Panc1 (cell line): ENCODE data around the gene AKAP9. TPM values are rescaled to one million over a fixed set of nuclear protein-coding genes. Genes with fewer than 3 reads are reported as not detected.

ENCODE experiments used
- ATAC-seq: fragments of 200-7000 bp; cut with Tn5 transposase; 2 replicates; pipeline ENCODE4 v1.9.1; 2020; ENCODE audit warnings: mild to moderate bottlenecking, moderate library complexity
- BruUV-seq: library from RNA; stranded (reverse); fragments of 400-500 nt; replicated peaks from 2 replicates; lab custom pipeline; 2021; lab: Mats Ljungman, UMichigan
- CTCF ChIA-PET: fragments of 300-600 bp; sonication (Branson Sonifier 250); formaldehyde crosslinking; loops from one replicate; lab custom pipeline; 2022; ENCODE audit warnings: antibody characterized with exemption; lab: Charles Lee
- POLR2A ChIA-PET: fragments of 300-600 bp; sonication (Branson Sonifier 250); formaldehyde crosslinking; loops from one replicate; lab custom pipeline; 2022; ENCODE audit warnings: antibody characterized with exemption; lab: Charles Lee
- DNase-seq: peaks from one replicate; pipeline ENCODE4 v3.0.0-alpha.2; 2010; ENCODE audit warnings: low read depth, low spot score
- H3K27ac ChIP-seq: 2 replicates; pipeline ENCODE4 v1.5.1; 2011; ENCODE audit warnings: mild to moderate bottlenecking, low read length, inconsistent platforms
- H3K27me3 ChIP-seq: fragments of 200-500 bp; sonication (Bioruptor generic); 2 replicates; pipeline ENCODE4 v1.6.0; 2014; ENCODE audit warnings: low read length, inconsistent platforms; ENCODE audit not compliant: control insufficient read depth, insufficient read depth
- H3K36me3 ChIP-seq: fragments of 200-500 bp; sonication (Bioruptor generic); 2 replicates; pipeline ENCODE4 v1.5.1; 2014; ENCODE audit warnings: inconsistent platforms, mild to moderate bottlenecking, low read length, moderate library complexity; ENCODE audit not compliant: control insufficient read depth, insufficient read depth
- H3K4me1 ChIP-seq: 2 replicates; pipeline ENCODE4 v1.5.1; 2011; ENCODE audit warnings: inconsistent platforms, mild to moderate bottlenecking, low read length, moderate library complexity; ENCODE audit not compliant: control insufficient read depth, insufficient read depth
- H3K4me3 ChIP-seq, 2 experiments: 2 replicates each; pipeline ENCODE4 v1.5.1; 2011 to 2012; ENCODE audit warnings: low read depth in 2 of 2, low read length in 2 of 2, mild to moderate bottlenecking in 2 of 2, inconsistent platforms in 1 of 2, moderate library complexity in 1 of 2
- H3K9me3 ChIP-seq: fragments of 200-500 bp; sonication (Bioruptor generic); 2 replicates; pipeline ENCODE4 v1.5.1; 2014; ENCODE audit warnings: low read depth, mild to moderate bottlenecking, inconsistent platforms, low read length, moderate library complexity; ENCODE audit not compliant: control insufficient read depth, insufficient read depth
- POLR2AphosphoS5 ChIP-seq: IDR thresholded peaks from 2 replicates; pipeline ENCODE4 v1.6.1; 2012; ENCODE audit warnings: mild to moderate bottlenecking, low read depth, low read length, moderate library complexity
- SIN3A ChIP-seq: IDR thresholded peaks from 2 replicates; pipeline ENCODE4 v1.6.1; 2012; ENCODE audit warnings: low read depth, mild to moderate bottlenecking, low read length, moderate library complexity, borderline replicate concordance; ENCODE audit not compliant: insufficient read depth
- TCF7L2 ChIP-seq: IDR thresholded peaks from 2 replicates; pipeline ENCODE4 v1.6.1; 2011; ENCODE audit warnings: mild to moderate bottlenecking, low read depth, low read length, inconsistent platforms
- in situ Hi-C: cut with HindIII; loops from 2 replicates; pipeline ENCODE4 v1.10.0; 2016; ENCODE audit warnings: low sequenced_read_pairs, low pct_unique_long_range_greater_than_20kb
- intact Hi-C: fragments of 100-400 bp; cut with micrococcal nuclease; formaldehyde crosslinking; loops from one replicate; pipeline ENCODE4 v1.10.0; 2022; ENCODE audit not compliant: unreplicated experiment
- total RNA-seq: library from RNA; stranded (reverse); gene quantifications from one replicate; pipeline ENCODE4 v1.2.1, GENCODE V29; 2021; ENCODE audit not compliant: unreplicated experiment
- TF ChIP-seq, protein P1 (sequence below), 2 experiments: IDR thresholded peaks; 2 replicates each; pipeline ENCODE4 v1.6.1; 2011 to 2012; ENCODE audit warnings: low read depth in 2 of 2, control low read depth in 1 of 2, low read length in 1 of 2, mild to moderate bottlenecking in 1 of 2, moderate library complexity in 1 of 2; ENCODE audit not compliant: insufficient read depth in 1 of 2
- TF ChIP-seq, protein P2 (sequence below): fragments of 450-650 bp; IDR thresholded peaks from 2 replicates; pipeline ENCODE4 v1.5.1; 2017; ENCODE audit warnings: mild to moderate bottlenecking

Gene AKAP9
- total RNA-seq, 1 experiment from 2014 or later = 31.6 TPM

DNA sequence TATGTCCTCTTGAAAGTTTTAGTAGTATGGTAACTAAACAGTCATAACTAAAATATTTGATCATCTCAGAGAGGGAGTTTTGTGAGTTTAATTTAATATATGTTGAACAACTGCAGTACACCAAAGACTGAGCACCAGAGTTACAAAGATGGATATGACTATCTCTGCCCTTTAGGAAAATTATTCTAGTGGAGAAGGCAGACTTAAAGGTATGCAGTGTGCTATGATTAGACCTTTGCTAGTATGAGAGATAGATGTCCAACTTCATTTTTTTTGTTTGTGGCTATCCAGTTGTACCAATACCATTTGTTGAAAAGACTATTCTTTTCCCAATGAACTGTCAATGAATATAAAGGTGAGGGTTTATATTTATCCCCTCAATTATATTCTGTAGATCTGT, 33.4 kb downstream of the AKAP9 start:
- no TSS peak for BruUV-seq
- no peak for ATAC-seq

DNA sequence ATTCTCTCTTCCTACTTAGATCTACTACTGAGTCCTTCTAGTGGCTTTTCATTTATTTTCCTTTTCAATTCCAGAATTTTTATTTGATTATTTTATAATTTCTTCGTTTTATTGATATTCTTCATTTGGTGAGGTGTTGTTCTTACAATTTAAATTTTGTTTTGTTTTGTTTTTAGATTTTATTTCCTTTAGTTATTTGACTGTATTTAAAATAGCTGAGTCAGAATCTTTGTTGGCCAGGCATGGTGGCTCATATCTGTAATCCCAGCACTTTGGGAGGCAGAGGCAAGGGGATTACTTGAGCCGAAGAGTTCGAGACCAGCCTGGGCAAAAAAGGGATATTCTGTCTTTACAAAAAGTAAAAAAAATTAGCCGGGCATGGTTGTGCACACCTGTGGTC, 36.1 kb downstream of the AKAP9 start:
- in situ Hi-C loops = no loop called here
- no peak overlapping the region for H3K4me3 ChIP-seq
- intact Hi-C loops = no loop called here
- H3K4me1 ChIP-seq = no peaks in the 10 kb centered on the region
- ChIA-PET POLR2A (no interaction called here), CTCF (no interaction called here)
- no peaks in the 10 kb centered on the region for H3K36me3 ChIP-seq
- H3K27me3 ChIP-seq = no peaks in the 10 kb centered on the region
- H3K9me3 ChIP-seq = no peaks in the 10 kb centered on the region
- ATAC-seq = no peak
- TF ChIP-seq POLR2AphosphoS5 (no peak), SIN3A (no peak), TCF7L2 (no peak)
- TF ChIP-seq, protein P1, sequence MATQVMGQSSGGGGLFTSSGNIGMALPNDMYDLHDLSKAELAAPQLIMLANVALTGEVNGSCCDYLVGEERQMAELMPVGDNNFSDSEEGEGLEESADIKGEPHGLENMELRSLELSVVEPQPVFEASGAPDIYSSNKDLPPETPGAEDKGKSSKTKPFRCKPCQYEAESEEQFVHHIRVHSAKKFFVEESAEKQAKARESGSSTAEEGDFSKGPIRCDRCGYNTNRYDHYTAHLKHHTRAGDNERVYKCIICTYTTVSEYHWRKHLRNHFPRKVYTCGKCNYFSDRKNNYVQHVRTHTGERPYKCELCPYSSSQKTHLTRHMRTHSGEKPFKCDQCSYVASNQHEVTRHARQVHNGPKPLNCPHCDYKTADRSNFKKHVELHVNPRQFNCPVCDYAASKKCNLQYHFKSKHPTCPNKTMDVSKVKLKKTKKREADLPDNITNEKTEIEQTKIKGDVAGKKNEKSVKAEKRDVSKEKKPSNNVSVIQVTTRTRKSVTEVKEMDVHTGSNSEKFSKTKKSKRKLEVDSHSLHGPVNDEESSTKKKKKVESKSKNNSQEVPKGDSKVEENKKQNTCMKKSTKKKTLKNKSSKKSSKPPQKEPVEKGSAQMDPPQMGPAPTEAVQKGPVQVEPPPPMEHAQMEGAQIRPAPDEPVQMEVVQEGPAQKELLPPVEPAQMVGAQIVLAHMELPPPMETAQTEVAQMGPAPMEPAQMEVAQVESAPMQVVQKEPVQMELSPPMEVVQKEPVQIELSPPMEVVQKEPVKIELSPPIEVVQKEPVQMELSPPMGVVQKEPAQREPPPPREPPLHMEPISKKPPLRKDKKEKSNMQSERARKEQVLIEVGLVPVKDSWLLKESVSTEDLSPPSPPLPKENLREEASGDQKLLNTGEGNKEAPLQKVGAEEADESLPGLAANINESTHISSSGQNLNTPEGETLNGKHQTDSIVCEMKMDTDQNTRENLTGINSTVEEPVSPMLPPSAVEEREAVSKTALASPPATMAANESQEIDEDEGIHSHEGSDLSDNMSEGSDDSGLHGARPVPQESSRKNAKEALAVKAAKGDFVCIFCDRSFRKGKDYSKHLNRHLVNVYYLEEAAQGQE (IDR thresholded peaks at IDR 0.05; ENCODE audit: insufficient read depth in 1 of 2, low read depth in 2 of 2, low read length in 1 of 2) = no peak
- TF ChIP-seq, protein P2, sequence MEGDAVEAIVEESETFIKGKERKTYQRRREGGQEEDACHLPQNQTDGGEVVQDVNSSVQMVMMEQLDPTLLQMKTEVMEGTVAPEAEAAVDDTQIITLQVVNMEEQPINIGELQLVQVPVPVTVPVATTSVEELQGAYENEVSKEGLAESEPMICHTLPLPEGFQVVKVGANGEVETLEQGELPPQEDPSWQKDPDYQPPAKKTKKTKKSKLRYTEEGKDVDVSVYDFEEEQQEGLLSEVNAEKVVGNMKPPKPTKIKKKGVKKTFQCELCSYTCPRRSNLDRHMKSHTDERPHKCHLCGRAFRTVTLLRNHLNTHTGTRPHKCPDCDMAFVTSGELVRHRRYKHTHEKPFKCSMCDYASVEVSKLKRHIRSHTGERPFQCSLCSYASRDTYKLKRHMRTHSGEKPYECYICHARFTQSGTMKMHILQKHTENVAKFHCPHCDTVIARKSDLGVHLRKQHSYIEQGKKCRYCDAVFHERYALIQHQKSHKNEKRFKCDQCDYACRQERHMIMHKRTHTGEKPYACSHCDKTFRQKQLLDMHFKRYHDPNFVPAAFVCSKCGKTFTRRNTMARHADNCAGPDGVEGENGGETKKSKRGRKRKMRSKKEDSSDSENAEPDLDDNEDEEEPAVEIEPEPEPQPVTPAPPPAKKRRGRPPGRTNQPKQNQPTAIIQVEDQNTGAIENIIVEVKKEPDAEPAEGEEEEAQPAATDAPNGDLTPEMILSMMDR = no peak
- H3K27ac ChIP-seq = no peak overlapping the region
- no TSS peak for BruUV-seq
- DNase-seq = no peak

More for the DNA sequence above, 33.4 kb downstream of the AKAP9 start:
- ChIA-PET CTCF (no interaction called here), POLR2A (no interaction called here)
- DNase-seq = no peak
- Histone ChIP-seq H3K27me3 (no peaks in the 10 kb centered on the region), H3K27ac (no peak overlapping the region), H3K36me3 (no peaks in the 10 kb centered on the region), H3K4me3 (no peak overlapping the region), H3K9me3 (no peaks in the 10 kb centered on the region), H3K4me1 (no peaks in the 10 kb centered on the region)
- in situ Hi-C loops (no loop called here), intact Hi-C loops (no loop called here)
- TF ChIP-seq TCF7L2 (no peak), POLR2AphosphoS5 (no peak), SIN3A (no peak)
- TF ChIP-seq, protein P1 (IDR thresholded peaks at IDR 0.05; ENCODE audit: insufficient read depth in 1 of 2, low read depth in 2 of 2, low read length in 1 of 2) = no peak
